Measurements from ENCODE around the gene C19orf38. TPM values are rescaled to one million over a fixed set of nuclear protein-coding genes. Genes with fewer than 3 reads are reported as not detected.
A peak's percentile ranks its signal among the peaks of the same experiment; 100 is the strongest.

The C19orf38 gene
- total and polyA plus RNA-seq, 2 donors (not counting 1 experiment from before 2014, with no cell fraction given) = 1.7 to 2.4 TPM

DNA sequence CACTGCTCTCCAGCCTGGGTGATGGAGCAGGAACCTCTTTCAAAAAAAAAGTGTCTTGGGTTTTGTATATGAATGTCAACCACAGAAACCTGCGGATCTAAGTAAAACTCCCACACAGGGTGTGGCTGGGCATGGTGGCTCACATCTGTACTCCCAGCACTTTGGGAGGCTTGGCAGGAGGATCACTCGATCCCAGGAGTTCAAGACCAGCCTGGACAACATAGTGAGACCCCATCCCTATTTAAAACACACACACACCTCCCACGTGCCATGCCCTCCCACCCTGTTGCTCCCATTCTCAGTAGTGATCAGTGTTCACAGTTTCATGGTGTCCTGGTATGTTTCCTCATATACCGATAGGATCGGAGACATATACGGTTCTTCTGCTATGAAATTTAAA, 21.4 kb upstream of the C19orf38 start:
- TF ChIP-seq, protein P1, sequence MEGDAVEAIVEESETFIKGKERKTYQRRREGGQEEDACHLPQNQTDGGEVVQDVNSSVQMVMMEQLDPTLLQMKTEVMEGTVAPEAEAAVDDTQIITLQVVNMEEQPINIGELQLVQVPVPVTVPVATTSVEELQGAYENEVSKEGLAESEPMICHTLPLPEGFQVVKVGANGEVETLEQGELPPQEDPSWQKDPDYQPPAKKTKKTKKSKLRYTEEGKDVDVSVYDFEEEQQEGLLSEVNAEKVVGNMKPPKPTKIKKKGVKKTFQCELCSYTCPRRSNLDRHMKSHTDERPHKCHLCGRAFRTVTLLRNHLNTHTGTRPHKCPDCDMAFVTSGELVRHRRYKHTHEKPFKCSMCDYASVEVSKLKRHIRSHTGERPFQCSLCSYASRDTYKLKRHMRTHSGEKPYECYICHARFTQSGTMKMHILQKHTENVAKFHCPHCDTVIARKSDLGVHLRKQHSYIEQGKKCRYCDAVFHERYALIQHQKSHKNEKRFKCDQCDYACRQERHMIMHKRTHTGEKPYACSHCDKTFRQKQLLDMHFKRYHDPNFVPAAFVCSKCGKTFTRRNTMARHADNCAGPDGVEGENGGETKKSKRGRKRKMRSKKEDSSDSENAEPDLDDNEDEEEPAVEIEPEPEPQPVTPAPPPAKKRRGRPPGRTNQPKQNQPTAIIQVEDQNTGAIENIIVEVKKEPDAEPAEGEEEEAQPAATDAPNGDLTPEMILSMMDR (IDR thresholded peaks at IDR 0.05) = no peak
- no peak for TF ChIP-seq EZH2 (IDR thresholded peaks at IDR 0.05; ENCODE audit: borderline replicate concordance, insufficient read depth, low read depth, low read length, poor library complexity, severe bottlenecking)
- ATAC-seq (ENCODE audit: low read depth) (no peak), DNase-seq (no peak)
- Histone ChIP-seq H3K9ac (ENCODE audit: low read length) (no peak overlapping the region), H3K4me2 (replicated peaks; ENCODE audit: low read depth, low read length, poor library complexity, severe bottlenecking) (no peak overlapping the region), H3K27me3 (replicated peaks in 1 of 4; ENCODE audit: control extremely low read depth in 1 of 4, control insufficient read depth in 3 of 4, insufficient read depth in 4 of 4, low read length in 3 of 4) (no peaks in the 10 kb centered on the region), H3K4me3 (ENCODE audit: control extremely low read depth in 1 of 5, extremely low read depth in 1 of 5, insufficient read depth in 1 of 5, low read depth in 2 of 5, low read length in 4 of 5) (no peak overlapping the region), H3K79me2 (ENCODE audit: control insufficient read depth, insufficient read depth, low read length) (no peaks in the 10 kb centered on the region), H4K20me1 (ENCODE audit: control insufficient read depth, insufficient read depth, low read length, poor library complexity, severe bottlenecking) (no peaks in the 10 kb centered on the region), H3K27ac (ENCODE audit: low read length in 2 of 2) (no peak overlapping the region), H3K4me1 (ENCODE audit: control insufficient read depth in 2 of 2, insufficient read depth in 2 of 2, low read length in 2 of 2) (no peaks in the 10 kb centered on the region), H3K36me3 (replicated peaks in 1 of 2; ENCODE audit: control extremely low read depth in 1 of 2, control insufficient read depth in 1 of 2, extremely low read depth in 1 of 2, insufficient read depth in 2 of 2, low read length in 1 of 2) (peaks cover 7 to 58% of the 10 kb centered on the region in 2 experiments), H2AFZ (ENCODE audit: insufficient read depth, low read depth, low read length, poor library complexity, severe bottlenecking) (no peak overlapping the region), H3K9me3 (ENCODE audit: control extremely low read depth in 1 of 3, control insufficient read depth in 2 of 3, insufficient read depth in 1 of 3, low read length in 2 of 3) (no peaks in the 10 kb centered on the region)
- H3K4me1 Mint-ChIP-seq = no peaks in the 10 kb centered on the region
- no peak overlapping the region for H3K4me3 Mint-ChIP-seq
- H3K27me3 Mint-ChIP-seq = no peaks in the 10 kb centered on the region
- POLR2A ChIA-PET = interaction anchor here (0.6 to 1.0 kb wide), 2 partner anchors 43 to 1024 kb away, joined by 7 to 8 read pairs; no protein-coding TSS in a partner anchor
- intact Hi-C loops (cut with micrococcal nuclease) = no loop called here
- H3K27ac Mint-ChIP-seq = no peak overlapping the region
- no peaks in the 10 kb centered on the region for H3K9me3 Mint-ChIP-seq (ENCODE audit: insufficient read depth)
- 100% methylated on average over 1 of the region's 6 CpGs for WGBS (ENCODE audit: insufficient coverage)
- CTCF ChIA-PET = no interaction called here

DNA sequence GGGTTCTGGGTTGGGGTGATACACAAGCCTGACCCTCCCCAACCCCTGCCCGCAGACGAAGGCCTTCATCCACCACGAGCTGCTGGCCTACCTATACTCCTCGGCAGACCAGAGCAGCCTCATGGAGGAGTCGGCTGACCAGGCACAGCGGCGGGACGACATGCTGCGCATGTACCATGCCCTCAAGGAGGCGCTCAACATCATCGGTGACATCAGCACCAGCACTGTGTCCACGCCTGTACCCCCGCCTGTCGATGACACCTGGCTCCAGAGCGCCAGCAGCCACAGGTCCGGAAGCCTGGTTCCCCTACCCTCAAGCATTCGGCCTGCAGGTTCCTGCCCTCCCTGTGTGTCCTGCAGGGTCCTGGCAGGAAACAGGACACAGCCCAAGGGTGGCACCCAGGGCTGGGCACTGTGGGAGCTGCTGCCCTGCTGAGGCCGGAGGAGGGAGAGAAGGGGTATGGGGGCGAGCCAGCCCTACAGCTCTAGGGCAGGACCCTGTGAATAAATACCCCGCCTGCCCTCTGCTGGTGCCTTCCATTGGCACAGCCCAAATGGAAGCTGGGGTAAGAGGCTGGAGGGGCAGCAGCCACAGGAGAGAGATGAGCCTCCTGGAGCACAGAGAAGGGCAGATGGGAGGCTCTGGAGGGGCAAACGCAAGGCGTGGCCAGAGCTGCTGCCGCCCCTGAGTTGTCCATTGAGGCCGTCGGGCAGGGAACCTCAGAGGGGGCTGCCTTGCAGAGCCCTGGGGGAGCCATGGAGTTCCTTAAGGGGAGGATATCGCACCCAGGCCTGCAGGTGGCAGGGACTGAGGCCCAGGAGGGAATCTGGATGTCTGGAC, 19.0 kb upstream of the C19orf38 start:
- peaks cover 7 to 56% of the 10 kb centered on the region in 2 experiments for H3K36me3 ChIP-seq (replicated peaks in 1 of 2; ENCODE audit: control extremely low read depth in 1 of 2, control insufficient read depth in 1 of 2, extremely low read depth in 1 of 2, insufficient read depth in 2 of 2, low read length in 1 of 2)
- no peaks in the 10 kb centered on the region for H3K27me3 ChIP-seq (replicated peaks in 1 of 4; ENCODE audit: control extremely low read depth in 1 of 4, control insufficient read depth in 3 of 4, insufficient read depth in 4 of 4, low read length in 3 of 4)
- no peaks in the 10 kb centered on the region for H3K4me1 Mint-ChIP-seq
- no peak overlapping the region for H3K27ac Mint-ChIP-seq
- H3K9me3 ChIP-seq (ENCODE audit: control extremely low read depth in 1 of 3, control insufficient read depth in 2 of 3, insufficient read depth in 1 of 3, low read length in 2 of 3) = no peaks in the 10 kb centered on the region
- H3K79me2 ChIP-seq (ENCODE audit: control insufficient read depth, insufficient read depth, low read length) = no peaks in the 10 kb centered on the region
- ChIA-PET CTCF (interaction anchor here (0.6 to 1.5 kb wide), 4 partner anchors 35 to 112 kb away, joined by 3 to 5 read pairs (median 4); partner anchors contain the start of gene DNM2), POLR2A (no interaction called here)
- DNase-seq (peak; percentile 28), ATAC-seq (ENCODE audit: low read depth) (no peak)
- H3K4me3 ChIP-seq (ENCODE audit: control extremely low read depth in 1 of 5, extremely low read depth in 1 of 5, insufficient read depth in 1 of 5, low read depth in 2 of 5, low read length in 4 of 5) = no peak overlapping the region
- intact Hi-C loops (cut with micrococcal nuclease) = no loop called here
- H4K20me1 ChIP-seq (ENCODE audit: control insufficient read depth, insufficient read depth, low read length, poor library complexity, severe bottlenecking) = no peaks in the 10 kb centered on the region
- TF ChIP-seq EZH2 (IDR thresholded peaks at IDR 0.05; ENCODE audit: borderline replicate concordance, insufficient read depth, low read depth, low read length, poor library complexity, severe bottlenecking) = no peak
- TF ChIP-seq, protein P1 (IDR thresholded peaks at IDR 0.05) = peak; percentile 7
- H3K9ac ChIP-seq (ENCODE audit: low read length) = no peak overlapping the region
- no peak overlapping the region for H3K4me2 ChIP-seq (replicated peaks; ENCODE audit: low read depth, low read length, poor library complexity, severe bottlenecking)
- WGBS (ENCODE audit: insufficient coverage) = 97% methylated on average over 25 of the region's 26 CpGs
- H3K27me3 Mint-ChIP-seq = no peaks in the 10 kb centered on the region
- H3K27ac ChIP-seq (ENCODE audit: low read length in 2 of 2) = no peak overlapping the region
- H3K4me1 ChIP-seq (ENCODE audit: control insufficient read depth in 2 of 2, insufficient read depth in 2 of 2, low read length in 2 of 2) = no peaks in the 10 kb centered on the region
- no peaks in the 10 kb centered on the region for H3K9me3 Mint-ChIP-seq (ENCODE audit: insufficient read depth)
- no peak overlapping the region for H2AFZ ChIP-seq (ENCODE audit: insufficient read depth, low read depth, low read length, poor library complexity, severe bottlenecking)
- no peak overlapping the region for H3K4me3 Mint-ChIP-seq
